Activated gamma-delta T cell (primary cell): ENCODE results near the gene KDELR1.
"Not testable (repeated sequence)": the region's sequence is repeated elsewhere in the genome, so short reads cannot be mapped to it uniquely, and the experiment has no call there.

Experiments used
- DNase-seq: peaks from one replicate; lab custom pipeline; 2025; lab: John Stamatoyannopoulos, UW

KDELR1 gene

DNA sequence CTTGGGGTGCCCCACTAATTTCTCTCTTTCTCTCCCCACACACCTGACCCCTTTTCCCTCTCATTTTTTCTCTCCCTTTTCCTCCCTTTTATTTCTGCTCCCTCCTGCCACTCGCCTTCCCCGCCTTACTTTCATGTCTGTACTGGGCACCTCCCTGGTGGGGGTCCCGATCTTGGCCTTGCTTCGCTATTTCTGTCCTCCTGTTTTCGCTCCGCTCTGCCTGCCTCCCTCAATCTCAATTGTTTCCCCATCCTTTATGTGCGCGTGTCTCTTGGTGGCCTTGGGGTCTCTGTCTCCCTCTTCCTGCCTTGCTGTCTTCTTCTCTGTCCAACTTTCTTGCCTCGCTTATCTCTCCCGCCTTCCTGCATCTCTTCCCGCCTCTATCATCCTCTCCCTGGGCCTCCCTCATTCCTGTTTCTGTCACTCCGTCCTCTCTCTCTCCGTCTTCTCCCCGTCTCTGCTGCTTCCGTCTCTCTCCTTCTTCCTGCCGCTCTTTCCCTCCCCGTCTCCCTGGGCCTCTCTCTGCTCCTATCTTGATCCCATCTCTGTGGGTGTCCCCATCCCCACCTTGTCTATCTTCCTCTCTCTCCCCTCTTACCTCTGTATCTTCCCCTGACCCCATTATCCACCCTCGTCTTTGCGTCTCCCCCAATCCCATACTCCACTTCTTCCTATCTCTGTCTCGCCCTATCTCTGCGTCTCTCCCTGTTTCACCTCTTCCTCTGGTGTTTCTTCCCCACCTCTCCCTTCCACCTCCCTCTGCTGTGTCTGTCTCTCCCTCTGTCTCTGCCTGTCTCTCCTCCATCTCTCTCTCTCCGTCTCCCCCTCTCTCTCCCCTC, 6.1 kb upstream of the KDELR1 start:
- DNase-seq, result no peak

DNA sequence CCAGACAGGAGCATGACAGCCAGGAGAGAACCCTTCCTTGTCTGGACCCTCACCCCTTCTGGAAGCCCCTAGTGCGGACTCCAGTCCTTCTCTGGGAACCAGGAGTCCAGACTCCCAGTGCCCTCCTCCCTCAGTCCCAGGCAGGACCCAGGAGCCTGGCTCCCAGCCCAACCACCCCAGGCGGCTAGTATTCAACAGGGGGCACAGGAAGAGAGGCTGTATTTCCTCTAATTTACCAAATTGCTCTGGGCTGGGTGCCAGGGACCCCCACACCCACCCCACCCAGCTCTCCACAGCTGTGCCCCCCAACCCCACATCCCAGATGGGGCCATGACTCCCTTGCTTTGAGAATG, 5.4 kb upstream of the KDELR1 start:
- no peak for DNase-seq

DNA sequence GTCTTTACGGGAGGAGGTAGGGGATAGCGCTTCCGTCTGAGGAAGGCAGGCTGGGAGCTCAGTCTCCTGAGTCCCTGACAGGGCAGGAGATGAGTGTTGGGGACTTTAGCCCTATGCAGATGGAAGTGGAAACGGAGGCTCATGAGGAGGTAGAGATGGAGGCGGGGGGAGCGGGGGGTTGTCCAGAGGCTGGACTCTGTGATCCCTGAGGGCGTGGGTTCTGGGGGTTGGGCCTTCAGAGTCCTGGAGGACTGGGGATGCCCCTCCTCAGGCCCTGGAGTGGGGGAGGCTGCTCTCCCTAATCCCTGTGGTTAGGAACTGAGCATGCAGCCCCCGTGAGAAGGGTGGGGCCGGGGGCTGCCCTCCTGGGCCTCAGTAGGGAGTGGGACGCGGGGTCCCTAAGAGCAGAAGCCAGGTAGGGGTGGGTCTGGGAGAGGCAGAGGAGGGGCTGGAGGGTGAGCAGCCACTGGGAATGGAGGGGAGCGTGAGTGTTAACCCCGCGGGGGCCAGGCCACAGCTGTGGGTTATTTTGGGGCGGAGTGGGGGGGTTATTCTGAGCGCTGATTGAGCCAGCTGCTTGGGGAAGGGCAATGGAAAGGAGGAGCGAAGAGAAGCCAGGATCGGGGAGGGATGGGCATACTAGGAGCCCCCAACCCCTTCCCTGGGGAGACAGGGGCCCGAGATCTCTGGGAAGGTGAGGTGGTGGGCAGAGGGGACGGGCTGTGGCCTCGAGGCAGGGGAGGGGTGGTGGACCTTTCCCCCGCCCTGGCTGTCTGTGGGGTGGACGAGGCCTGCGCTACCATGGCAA, 4.9 kb upstream of the KDELR1 start:
- DNase-seq, result no peak

DNA sequence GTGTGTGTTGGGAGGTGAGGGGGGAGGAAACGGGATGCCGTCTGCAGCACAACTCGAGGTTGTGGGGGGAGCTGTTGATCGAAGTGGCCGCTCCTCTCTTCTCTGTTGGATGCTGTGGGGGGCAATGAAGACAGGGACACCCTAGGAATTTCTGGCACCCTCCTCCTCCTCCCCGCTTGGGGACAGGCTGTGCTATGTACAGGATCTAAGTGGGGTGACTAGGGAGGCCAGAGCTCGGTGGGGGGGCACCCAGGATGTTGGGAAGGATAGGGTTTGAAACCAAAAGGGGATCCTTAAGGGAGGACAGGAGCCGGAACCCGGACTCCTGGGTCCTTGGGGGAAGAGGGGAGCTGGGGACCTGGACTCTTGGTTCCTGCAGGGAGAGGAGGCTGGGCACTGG, 4.1 kb upstream of the KDELR1 start:
- no peak for DNase-seq

DNA sequence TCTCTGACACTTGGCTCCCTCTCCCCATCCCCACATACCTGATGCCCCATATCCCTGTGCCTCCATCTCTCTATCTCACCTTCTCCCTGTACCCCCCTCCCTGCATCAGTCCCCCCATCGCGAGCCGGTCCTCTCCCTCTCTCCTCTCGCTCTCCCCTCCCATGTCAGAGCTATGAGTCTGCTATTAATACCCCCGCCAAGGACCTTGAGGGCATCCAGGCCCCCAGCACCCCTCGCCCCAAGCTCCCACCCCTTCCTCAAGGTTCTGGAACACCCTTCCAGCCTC, 3.8 kb upstream of the KDELR1 start:
- DNase-seq, result no peak

DNA sequence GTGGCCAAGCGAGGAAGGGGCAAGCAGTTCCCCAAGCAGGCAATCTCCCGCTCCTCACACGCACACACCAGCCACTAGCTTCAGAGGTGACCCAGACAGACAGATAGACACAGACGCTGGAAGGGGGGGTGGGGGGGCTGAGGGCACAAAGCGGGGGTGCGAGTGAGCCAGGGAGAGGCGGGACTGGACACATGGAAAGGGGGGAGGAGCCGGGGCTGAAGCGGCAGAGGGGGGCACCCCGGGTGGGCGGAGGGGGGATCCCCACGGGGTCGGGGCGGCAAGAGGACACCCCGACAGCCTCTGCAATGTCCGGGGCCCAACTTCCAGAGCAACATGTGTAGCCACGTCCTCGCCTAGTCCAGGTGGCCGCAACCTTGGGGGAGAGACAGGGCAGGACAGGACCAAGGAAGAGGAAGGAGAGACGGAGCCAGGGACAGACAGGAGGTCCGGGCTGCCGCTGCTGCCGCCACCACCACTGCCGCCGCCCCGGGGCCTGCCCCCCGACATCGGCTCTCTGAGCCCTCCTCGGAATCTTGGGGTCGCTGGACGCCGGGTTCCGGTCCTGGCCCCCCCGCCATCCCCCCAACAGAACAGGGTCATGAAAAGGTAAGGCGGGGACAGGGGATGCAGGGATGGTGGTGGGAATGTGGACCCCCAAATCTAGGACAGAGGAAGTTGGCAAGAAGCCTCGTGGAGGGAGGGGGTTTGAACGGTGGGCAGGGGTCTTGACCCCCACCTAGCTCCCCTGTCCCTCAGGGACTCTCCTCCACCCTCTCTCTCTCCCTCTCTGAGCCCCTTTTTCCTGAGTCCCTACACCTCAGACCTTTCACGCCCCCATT, 3.2 kb upstream of the KDELR1 start:
- no peak for DNase-seq

DNA sequence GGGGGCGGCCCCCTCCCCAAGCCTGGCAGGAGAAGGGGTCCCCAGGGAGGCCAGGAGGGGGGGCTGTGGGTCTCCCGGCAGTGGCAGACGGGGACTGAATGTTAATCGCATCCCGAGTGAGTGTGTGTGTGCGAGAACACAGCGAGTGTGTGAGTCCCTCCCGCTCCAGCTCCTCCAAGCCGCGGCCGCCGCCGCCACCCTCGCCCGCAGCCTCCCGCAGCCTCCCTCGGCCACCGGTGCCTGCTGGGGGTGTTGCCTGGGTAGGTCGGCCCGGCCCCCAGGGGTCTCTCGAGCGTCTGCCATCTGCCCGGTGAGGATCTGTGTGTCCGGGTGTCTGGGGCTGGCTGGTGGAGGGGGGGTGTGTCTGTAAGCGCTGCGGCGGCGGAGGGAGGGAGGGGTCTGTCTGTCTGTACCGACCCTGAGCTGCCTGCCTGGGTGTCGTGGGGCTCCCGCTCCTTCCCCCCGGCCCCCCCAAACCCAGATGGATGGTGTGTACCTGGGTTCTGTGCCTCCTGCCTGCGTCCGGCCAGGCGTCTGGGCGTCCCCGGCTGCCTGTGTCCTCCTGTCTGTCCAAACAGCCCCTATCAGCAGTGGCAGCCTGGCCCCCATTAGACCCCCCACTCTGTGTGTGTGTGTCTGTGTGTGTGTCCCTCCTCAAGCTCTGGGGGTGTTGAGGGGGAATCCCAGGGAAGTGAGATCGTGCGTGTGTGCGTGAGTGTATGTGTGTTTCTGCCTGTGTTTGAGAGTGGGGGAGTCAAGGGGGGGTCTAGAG, 2.4 kb upstream of the KDELR1 start, which contains the start of gene GRIN2D:
Gene GRIN2D (plus strand): TSS at position 110 of the 772 bp plus-strand sequence. CDS start 4,725 bp downstream, outside the sequence.
- DNase-seq, result no peak

DNA sequence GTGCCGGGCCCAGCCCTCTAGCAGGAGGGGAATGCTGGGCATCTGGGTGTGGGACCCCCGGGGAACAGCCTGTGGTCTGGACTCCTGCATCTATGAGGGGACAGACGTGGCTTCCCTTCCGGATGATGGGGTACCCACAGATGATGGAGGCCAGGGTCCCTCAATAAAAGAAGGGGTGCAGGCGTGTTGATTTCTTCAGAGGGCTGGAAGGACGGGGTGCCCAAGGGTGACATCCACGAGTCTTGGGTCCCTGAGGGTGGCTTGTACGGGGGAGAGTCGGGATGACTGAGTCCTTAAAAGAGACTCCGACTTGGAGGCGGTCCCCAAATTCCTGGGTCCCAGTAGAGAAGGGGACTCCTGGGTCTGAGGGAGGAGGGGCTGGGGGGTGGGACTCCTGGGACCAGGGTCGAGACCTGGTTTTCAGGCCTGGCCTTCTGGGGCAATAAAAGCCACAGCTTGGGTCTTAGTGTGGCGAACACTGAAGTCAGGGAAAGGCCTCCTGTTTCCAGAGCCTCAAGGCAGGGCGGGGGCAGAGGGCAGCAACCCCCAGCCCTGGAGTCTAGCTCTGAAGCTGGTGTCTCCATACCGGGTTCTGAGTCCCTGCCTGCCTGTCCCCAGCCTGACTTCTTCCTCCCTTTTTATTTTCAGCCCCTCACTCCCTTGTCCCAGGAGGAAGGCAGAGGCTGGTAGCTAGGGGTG, 1.7 kb upstream of the KDELR1 start:
- no peak for DNase-seq

DNA sequence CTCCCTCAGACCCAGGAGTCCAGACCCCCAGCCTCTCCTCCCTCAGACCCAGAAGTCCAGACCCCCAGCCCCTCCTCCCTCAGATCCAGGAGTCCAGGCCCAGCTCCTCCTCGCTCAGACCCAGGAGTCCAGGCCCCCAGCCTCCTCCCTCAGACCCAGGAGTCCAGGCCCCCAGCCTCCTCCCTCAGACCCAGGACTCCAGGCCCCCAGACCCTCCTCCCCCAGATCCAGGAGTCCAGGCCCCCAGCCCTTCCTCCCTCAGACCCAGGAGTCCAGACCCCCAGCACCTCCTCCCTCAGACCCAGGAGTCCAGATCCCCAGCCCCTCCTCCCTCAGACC, 624 bp upstream of the KDELR1 start:
- DNase-seq, result not testable (repeated sequence)

DNA sequence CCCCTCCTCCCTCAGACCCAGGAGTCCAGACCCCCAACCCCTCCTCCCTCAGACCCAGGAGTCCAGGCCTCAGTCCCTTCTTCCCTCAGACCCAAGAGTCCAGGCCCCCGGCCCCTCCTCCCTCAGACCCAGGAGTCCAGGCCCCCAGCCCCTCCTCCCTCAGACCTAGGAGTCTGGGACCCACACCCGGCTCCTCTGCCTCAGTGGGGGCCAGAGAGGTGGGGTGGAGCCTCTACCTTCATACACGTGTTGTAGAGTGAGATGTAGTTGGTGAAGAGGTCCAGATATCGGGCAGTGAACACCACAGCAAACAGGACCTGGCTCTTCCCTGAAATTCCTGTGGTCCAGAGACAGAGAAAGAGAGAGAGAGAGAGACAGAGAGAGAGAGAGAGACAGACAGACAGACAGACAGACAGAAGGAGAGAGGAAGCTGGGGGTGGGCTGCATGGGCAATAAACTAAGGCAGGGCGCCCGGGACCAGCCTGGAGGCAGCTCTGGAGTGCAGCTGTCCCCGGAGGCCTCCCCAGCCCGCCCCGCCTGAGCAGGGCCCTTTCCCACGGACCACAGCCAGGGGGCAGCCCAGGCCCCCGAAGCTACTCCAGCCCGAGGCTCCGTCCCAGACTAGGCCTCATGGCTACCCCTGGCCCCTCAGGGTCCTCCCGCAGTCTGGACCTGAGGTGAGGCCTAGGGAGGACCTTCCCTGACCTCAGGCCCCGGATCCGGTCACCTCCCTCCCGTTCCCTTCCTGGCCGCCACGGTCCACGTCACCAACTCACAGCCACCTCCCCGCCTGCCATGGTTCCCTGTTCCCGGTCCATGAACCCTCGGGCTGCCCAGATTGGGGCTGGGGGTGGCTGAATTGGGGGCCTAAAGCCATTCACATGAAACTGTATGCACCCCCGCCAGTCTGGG, 907 bp downstream of the KDELR1 start:
- DNase-seq, result peak; percentile 42

DNA sequence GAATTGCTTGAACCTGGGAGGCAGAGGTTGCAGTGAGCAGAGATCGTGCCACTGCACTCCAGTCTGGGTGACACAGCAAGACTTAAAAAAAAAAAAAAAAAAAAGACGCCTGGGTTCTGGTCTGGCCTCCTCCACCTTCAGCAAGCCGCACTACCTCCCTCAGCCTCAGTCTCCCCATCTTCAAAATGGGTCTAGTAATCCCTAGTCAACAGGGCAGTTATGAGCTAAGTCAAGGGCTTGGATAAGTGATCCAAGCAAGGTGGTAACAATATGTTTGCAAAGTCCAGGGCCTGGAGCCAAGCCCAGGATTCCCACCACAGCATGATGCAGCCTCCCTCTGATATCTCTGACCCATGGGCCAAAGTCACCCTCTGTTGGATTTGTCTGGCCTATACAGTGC, 4.4 kb downstream of the KDELR1 start:
- DNase-seq, result no peak

DNA sequence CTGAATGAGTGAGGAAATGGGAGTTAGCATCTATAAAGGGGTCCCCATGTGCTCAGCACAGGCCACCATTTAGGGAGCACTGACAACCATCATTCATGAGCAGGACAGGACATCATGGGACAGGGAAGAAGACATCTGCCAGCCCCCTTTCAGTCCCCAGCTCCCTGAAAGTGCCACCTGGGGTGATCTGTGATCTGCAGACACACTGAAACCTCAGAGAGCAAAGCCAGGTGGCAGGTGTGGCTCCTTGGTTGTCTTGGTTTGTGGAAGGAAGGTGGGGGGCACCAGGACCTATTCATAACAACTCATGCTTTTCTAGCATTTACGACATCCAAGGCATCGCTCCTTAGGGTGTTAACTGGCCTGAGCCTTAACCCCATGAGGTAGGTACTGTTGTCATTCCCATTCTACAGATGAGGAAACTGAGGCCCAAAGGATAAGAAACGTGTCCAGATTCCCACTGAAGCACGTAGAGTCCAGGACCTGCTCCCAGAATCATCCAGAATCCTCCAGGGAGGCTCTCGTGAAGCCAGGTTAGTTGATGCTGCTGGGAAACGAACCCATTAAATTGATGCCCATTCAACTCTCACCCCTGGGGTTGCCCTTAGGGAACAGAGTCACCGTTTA, 5.8 kb downstream of the KDELR1 start:
- DNase-seq, result no peak

DNA sequence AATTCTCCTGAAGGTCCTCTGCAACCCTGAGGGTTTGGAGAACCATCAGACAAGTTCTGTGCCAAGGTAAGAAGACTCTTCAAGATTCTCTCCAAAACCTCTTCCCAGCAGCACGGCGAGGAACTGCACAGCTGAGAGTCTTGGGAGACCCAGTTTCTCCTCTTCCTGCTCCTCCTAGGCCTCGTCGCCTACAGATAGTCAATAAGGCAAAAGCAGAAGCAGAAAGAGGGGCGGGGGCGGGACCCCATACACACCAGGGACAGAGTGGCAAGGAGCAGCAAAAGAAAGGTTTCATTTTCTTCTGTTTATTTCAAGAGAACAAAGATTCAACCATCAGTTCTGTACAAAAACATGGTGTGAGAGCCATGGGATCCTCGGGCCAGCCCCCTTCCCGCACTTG, 9.1 kb downstream of the KDELR1 start:
- DNase-seq, result no peak

DNA sequence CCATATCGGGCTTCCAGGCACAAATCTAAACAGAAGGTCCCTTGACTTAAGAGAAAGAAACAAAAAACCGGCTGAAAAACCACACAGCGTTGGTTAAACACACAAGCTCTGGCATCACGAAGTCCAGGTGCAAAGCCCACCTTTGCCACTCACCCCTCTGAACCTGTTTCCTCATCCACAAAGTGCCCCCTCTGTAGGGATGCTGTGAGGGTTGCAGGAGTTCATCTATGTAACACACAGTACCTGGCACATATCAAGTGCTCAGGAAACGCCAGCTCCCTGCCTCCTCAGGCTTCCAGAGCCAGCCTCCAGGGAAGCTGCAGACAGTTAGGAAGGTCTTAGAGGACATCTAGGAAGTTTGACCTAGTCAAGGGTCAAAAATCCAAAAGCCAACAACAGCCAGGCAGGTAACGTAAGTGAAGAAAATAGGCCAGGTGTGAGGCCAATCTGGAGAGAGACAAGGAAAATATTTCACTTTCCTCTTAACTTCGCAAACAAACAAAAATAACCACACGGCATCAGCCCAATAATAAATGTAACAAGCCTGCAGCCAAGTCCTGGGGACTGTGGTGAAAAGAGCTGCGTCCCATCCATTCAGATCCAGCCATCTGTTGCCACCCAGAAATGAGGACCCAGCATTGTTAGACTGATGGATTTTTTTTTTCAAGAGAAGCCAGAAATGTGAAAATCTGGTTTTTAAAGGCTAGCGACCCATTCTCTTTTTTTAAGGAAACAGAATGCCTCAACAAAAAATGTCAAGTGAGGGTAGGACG, 10.0 kb downstream of the KDELR1 start:
- DNase-seq, result no peak

DNA sequence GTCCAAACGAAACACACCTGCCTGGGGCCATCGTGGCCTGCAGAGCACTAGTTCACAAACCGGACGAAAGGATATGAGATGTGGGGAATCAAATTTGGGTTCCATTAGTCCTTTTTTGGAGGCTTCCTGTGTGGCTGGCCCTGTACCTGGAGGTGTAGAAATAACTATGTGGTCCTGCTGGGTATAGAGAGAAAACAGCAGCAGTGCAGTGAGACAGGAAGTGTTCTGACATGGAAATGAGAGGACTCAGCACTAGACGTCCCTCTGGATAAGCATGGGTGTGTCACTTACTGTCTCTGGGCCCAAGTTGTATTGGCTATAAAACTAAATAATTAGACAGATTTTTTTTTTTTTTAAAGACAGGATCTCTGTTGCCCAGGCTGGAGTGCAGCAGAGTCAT, 12.3 kb downstream of the KDELR1 start:
- no peak for DNase-seq

DNA sequence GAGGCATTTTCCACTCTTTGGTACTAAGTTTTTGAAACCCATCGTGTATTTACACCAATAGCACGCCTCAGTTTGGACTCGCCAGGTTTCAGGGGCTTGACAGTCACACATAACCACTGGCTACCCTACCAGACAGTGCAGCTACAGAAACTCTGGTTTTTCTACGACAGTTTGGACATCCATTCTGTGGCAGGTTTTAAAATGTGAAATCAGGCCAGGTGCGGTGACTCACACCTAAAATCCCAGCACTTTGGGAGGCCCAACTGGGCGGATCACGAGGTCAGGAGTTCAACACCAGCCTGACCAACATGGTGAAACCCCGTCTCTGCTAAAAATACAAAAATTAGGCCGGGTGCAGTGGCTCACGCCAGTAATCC, 13.2 kb downstream of the KDELR1 start:
- DNase-seq, result no peak

DNA sequence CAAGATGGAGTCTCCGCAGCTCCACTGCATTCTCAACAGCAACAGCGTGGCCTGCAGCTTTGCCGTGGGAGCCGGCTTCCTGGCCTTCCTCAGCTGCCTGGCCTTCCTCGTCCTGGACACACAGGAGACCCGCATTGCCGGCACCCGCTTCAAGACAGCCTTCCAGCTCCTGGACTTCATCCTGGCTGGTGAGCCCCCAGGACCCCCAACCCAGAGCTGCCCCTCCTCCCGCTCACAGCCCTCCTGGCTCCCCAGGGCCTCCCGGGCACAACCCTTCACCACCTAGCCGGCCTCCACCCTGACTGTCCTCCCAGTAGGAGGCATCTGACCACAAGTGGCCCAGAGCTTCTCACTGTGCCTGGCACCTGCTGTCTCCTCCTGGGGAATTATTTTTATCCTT, 17.8 kb downstream of the KDELR1 start:
- DNase-seq, result no peak

DNA sequence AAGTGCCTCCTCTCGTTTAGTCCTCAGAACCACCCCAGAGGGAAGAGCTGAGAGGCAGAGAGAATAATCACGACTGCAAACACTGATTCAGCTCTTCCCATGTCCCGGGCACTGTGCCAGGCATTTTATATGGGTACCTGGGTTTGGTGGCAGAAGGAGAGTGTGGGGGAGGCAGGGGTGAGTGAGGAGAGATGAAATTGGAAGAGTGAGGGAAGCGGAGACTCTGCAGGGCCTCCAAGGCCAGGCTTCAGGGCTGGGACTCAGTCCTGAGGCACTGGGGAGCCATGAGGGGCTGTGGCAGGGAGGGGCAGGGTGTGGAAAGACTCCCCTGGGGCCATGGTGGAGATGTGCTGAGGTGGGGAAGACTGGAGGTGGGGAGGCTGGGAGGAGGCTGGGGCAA, 18.4 kb downstream of the KDELR1 start:
- no peak for DNase-seq

DNA sequence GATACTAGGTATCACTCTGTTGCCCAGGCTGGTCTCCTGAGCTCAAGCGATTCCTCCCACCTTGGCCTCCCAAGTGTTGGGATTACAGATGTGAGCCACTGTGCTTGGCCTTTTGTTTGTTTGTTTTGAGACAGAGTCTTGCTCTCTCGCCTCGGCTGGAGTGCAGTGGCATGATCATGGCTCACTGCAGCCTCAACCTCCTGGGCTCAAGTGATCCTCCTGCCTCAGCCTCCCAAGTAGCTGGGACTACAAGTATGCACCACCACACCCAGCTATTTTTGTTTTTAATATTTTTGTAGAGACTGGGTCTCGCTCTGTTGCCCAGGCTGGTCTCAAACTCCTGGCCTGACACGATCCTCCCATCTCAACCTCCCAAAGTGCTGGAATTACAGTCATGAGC, 19.6 kb downstream of the KDELR1 start:
- not testable (repeated sequence) for DNase-seq
